ENCODE results near the gene MVD.

DNA sequence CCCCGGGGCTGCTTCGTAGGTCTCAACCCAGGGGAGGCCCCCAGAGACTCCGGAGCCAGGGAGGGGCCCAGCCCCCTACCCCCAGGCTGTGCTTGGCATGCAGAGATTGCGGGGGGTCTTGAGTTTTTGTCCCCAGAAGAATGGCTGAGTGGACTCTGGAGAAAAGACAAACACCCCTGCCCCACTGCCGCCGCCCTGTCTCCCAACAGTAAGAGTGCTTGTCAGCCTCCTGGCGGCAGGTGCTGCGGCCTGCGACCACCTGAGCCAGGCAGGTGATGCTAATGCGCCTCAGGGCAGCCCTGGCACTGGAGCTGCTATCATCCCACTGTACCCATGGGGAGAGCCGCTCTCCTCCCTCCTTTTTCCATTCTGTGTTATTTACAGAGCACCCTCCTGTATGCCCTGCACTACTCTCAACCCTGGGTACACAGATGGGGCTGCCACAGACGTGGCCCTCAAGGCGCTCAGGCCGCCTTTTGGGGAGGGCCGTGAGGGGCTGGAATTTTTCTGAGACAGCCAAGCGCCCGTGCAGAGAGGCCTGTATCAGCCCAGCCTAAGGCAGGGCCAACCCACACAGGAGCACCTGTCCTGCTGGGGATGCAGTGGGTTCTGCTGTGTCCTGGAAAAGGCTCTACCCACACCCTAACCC lies 27.1 kb downstream of the MVD start:
- TF ChIP-seq GATA3 (IDR thresholded peaks at IDR 0.05; ENCODE audit: low read depth, low read length) (no peak), GATA2 (IDR thresholded peaks at IDR 0.05; ENCODE audit: low read depth, low read length) (no peak)
